Ishikawa (cell line): ENCODE measurements around the gene AFDN.

Experiments
- CEBPB ChIP-seq: IDR thresholded peaks from 2 replicates; pipeline ENCODE4 v1.6.1; 2012
- CREB1 ChIP-seq: IDR thresholded peaks from 2 replicates; pipeline ENCODE4 v1.6.1; 2012; ENCODE audit warnings: low read depth
- EGR1 ChIP-seq: IDR thresholded peaks from 2 replicates; pipeline ENCODE4 v1.6.1; 2012
- EP300 ChIP-seq: IDR thresholded peaks from 2 replicates; pipeline ENCODE4 v1.6.1; 2012; ENCODE audit warnings: borderline replicate concordance
- FOXM1 ChIP-seq: IDR thresholded peaks from 2 replicates; pipeline ENCODE4 v1.6.1; 2012; ENCODE audit warnings: low read depth, borderline replicate concordance
- NFIC ChIP-seq: IDR thresholded peaks from 2 replicates; pipeline ENCODE4 v1.6.1; 2012
- RAD21 ChIP-seq: IDR thresholded peaks from 2 replicates; pipeline ENCODE4 v1.6.1; 2012; ENCODE audit warnings: low read depth
- TAF1 ChIP-seq: IDR thresholded peaks from 2 replicates; pipeline ENCODE4 v1.6.1; 2012; ENCODE audit warnings: low read depth, mild to moderate bottlenecking
- TCF12 ChIP-seq: IDR thresholded peaks from 2 replicates; pipeline ENCODE4 v1.6.1; 2012; ENCODE audit warnings: low read depth
- TEAD4 ChIP-seq: IDR thresholded peaks from 2 replicates; pipeline ENCODE4 v1.6.1; 2012
- YY1 ChIP-seq: IDR thresholded peaks from 2 replicates; pipeline ENCODE4 v1.6.1; 2012; ENCODE audit warnings: low read depth
- ZBTB7A ChIP-seq: IDR thresholded peaks from 2 replicates; pipeline ENCODE4 v1.6.1; 2012; ENCODE audit warnings: low read depth
- TF ChIP-seq, protein P1 (sequence below): IDR thresholded peaks from 2 replicates; pipeline ENCODE4 v1.6.1; 2012; ENCODE audit warnings: low read depth, mild to moderate bottlenecking
- TF ChIP-seq, protein P2 (sequence below): IDR thresholded peaks from 2 replicates; pipeline ENCODE4 v1.6.1; 2012
- TF ChIP-seq, protein P3 (sequence below): IDR thresholded peaks from 2 replicates; pipeline ENCODE4 v1.6.1; 2012

AFDN gene

DNA sequence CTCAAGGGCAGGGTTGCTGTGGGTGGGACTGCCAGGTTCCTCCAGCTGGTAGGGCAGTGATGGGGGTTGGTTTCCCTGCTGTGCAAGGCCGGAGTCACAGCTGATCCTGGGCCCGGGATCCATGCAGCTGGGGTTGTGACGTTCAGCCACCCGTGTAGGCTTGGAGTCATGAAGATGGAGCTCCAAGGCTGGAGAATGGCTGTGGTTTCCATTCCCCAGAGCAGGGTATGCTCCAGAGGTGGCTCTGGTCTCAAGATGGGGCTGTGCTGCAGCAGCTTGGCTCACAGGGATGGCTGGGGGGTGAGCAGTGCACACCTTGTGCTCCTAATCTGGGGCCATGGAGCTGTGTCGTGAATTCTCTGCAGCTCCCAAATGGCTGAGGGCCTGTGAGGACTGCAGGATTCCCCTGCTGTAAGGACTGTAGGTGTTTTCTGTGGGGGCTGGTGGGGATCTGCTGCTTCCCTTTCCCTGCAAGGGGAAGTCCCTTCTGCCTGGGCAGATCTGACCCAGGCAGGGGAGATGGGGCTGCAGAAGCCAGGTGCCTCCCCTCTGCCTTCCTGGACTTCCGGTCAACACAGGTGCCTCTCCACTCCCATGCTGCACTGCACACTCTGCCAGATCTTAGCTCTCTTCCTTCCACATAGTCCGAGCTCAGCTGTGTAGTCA is 186.7 kb downstream of the AFDN start:
- no peak for TF ChIP-seq CREB1
- no peak for TF ChIP-seq YY1
- no peak for TF ChIP-seq NFIC
- no peak for TF ChIP-seq TAF1
- TF ChIP-seq CEBPB = no peak
- TF ChIP-seq, protein P1, sequence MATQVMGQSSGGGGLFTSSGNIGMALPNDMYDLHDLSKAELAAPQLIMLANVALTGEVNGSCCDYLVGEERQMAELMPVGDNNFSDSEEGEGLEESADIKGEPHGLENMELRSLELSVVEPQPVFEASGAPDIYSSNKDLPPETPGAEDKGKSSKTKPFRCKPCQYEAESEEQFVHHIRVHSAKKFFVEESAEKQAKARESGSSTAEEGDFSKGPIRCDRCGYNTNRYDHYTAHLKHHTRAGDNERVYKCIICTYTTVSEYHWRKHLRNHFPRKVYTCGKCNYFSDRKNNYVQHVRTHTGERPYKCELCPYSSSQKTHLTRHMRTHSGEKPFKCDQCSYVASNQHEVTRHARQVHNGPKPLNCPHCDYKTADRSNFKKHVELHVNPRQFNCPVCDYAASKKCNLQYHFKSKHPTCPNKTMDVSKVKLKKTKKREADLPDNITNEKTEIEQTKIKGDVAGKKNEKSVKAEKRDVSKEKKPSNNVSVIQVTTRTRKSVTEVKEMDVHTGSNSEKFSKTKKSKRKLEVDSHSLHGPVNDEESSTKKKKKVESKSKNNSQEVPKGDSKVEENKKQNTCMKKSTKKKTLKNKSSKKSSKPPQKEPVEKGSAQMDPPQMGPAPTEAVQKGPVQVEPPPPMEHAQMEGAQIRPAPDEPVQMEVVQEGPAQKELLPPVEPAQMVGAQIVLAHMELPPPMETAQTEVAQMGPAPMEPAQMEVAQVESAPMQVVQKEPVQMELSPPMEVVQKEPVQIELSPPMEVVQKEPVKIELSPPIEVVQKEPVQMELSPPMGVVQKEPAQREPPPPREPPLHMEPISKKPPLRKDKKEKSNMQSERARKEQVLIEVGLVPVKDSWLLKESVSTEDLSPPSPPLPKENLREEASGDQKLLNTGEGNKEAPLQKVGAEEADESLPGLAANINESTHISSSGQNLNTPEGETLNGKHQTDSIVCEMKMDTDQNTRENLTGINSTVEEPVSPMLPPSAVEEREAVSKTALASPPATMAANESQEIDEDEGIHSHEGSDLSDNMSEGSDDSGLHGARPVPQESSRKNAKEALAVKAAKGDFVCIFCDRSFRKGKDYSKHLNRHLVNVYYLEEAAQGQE = no peak
- no peak for TF ChIP-seq TEAD4

DNA sequence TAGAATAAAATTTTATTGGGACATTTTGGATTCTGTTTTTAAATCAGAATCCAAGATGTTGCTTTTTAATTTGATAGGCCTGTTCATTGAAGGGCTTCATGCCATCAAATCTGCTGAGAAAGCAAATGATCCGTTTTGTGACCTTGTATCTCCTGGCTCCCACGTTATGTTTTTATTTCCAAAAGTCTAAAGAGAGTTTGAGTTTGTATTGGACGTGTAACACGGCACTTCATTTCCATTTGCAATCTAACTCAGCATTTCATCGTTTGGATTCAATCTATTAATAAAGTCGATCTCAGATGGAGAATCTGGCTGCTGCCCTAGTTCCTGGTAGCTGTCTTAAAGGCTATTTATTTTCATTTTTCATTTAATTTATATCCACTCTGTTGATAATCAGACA is 187.7 kb downstream of the AFDN start:
- TF ChIP-seq NFIC = no peak
- TF ChIP-seq EGR1 = no peak
- no peak for TF ChIP-seq RAD21
- no peak for TF ChIP-seq TEAD4
- no peak for TF ChIP-seq CREB1
- no peak for TF ChIP-seq EP300
- no peak for TF ChIP-seq YY1
- no peak for TF ChIP-seq TAF1
- TF ChIP-seq, protein P1 = no peak

DNA sequence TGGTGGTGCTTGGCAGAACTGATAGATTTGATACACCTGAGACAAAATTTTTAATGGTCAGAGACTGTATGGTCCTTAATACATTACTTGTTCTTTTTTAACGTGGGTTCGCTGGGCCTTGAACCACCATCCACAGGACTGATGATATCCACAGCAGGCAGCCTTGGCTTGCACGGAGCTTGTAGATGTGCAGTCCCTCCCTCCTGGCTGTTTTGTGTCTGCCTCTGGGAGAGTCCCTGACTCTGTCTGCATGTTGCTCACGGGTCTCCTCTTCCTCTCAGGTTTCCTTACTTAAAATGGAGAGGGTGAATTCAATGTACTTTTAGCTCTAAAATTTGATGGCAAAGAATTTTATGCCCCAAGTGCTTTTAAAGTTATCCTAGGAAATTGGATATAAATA is 188.3 kb downstream of the AFDN start:
- TF ChIP-seq, protein P1 = no peak
- TF ChIP-seq RAD21 (no peak), ZBTB7A (no peak), CREB1 (no peak), EGR1 (no peak), EP300 (no peak), YY1 (no peak), CEBPB (no peak), FOXM1 (no peak)
- TF ChIP-seq, protein P2, sequence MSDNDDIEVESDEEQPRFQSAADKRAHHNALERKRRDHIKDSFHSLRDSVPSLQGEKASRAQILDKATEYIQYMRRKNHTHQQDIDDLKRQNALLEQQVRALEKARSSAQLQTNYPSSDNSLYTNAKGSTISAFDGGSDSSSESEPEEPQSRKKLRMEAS = no peak
- TF ChIP-seq, protein P3, sequence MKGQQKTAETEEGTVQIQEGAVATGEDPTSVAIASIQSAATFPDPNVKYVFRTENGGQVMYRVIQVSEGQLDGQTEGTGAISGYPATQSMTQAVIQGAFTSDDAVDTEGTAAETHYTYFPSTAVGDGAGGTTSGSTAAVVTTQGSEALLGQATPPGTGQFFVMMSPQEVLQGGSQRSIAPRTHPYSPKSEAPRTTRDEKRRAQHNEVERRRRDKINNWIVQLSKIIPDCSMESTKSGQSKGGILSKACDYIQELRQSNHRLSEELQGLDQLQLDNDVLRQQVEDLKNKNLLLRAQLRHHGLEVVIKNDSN = no peak

DNA sequence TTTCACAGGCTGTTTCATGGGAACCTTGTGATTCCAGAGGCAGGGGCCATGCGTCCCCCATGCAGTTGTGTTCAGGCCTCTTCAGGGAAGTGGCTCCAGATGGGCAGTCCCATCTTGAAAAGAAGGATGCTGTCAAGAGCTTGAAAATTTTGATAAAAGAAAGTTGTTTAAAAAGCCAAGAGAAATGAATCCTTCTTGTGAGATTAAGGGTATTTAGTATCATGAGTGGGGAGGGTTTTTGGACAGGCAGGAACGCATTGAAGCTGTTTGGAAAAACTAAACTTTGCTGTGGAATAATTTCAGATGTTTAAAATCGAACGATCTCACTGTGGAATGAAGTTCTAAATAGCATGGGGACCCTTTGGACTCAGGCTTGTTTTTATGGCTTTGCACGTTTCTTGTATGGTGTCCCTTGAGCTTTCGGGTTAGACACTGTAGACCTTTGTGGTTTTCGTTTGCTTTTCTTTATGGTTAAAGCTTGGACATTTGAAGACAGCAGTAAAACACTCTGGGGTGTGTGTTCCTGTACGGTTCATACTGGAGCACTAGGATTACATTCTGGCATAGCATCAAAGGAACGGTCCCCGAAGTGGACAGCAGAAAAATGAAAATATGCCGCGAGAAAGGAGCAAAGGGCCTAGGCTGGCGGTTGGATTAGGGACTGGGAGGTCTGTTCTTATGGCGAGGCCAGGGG is 188.9 kb downstream of the AFDN start:
- TF ChIP-seq TAF1 (no peak), TEAD4 (no peak), FOXM1 (no peak), CEBPB (no peak), NFIC (no peak), EP300 (no peak), TCF12 (no peak), EGR1 (no peak), YY1 (no peak), RAD21 (no peak)
- TF ChIP-seq, protein P3 = no peak
- TF ChIP-seq, protein P1 = no peak
